CD14-positive monocyte (primary cell): ENCODE results near the gene SPTBN2. TPM values are rescaled to one million over a fixed set of nuclear protein-coding genes. Genes with fewer than 3 reads are reported as not detected.

ENCODE experiments used
- DNase-seq, 3 donors: peaks; one replicate each; pipeline ENCODE4 v3.0.0-alpha.2; 2011 to 2022
- H2AFZ ChIP-seq: 2 replicates; pipeline ENCODE4 v1.6.0; 2012; ENCODE audit warnings: mild to moderate bottlenecking, low read depth, low read length, inconsistent platforms; ENCODE audit not compliant: insufficient read depth, poor library complexity, severe bottlenecking
- H3K27ac ChIP-seq, 2 donors: 1 replicate in 1 of 2; 2 replicates in 1 of 2; pipeline ENCODE4 v1.5.1; 2012 to 2013; ENCODE audit warnings: low read length in 2 of 2, control low read depth in 1 of 2, inconsistent platforms in 1 of 2, low read depth in 1 of 2, mild to moderate bottlenecking in 1 of 2
- H3K27me3 ChIP-seq, 2 donors: one replicate each; pipeline versions ENCODE4 v1.6.0 to v1.6.1; 2011 to 2013; ENCODE audit warnings: low read length in 2 of 2; ENCODE audit not compliant: control insufficient read depth in 2 of 2, insufficient read depth in 2 of 2
- H3K36me3 ChIP-seq, 2 donors: replicated peaks in 1 of 2; 1 replicate in 1 of 2; 2 replicates in 1 of 2; pipeline versions ENCODE4 v1.5.1 to v1.6.1; 2012 to 2013; ENCODE audit warnings: low read length in 2 of 2, control low read depth in 1 of 2, inconsistent platforms in 1 of 2, mild to moderate bottlenecking in 1 of 2; ENCODE audit not compliant: insufficient read depth in 2 of 2, control insufficient read depth in 1 of 2
- H3K4me1 ChIP-seq, 2 donors: 1 replicate in 1 of 2; 2 replicates in 1 of 2; pipeline versions ENCODE4 v1.5.1 to v1.6.1; 2012 to 2013; ENCODE audit warnings: low read length in 2 of 2, control low read depth in 1 of 2, inconsistent platforms in 1 of 2, mild to moderate bottlenecking in 1 of 2, moderate library complexity in 1 of 2; ENCODE audit not compliant: insufficient read depth in 2 of 2, control insufficient read depth in 1 of 2
- H3K4me2 ChIP-seq: replicated peaks from 2 replicates; pipeline ENCODE3; 2012; ENCODE audit warnings: low read length, moderate library complexity, mild to moderate bottlenecking; ENCODE audit not compliant: poor library complexity, severe bottlenecking; ENCODE audit errors: extremely low read depth
- H3K4me3 ChIP-seq, 3 experiments: fragments of 200-600 bp in 1 of 3; sonication (generic) in 1 of 3; replicated peaks in 1 of 3; 1 replicate in 2 of 3; 2 replicates in 1 of 3; pipeline ENCODE4 v1.5.1; 2011 to 2013; ENCODE audit warnings: low read length in 3 of 3, mild to moderate bottlenecking in 3 of 3, control low read depth in 2 of 3, low read depth in 2 of 3, inconsistent platforms in 1 of 3, moderate library complexity in 1 of 3
- H3K79me2 ChIP-seq: 2 replicates; pipeline ENCODE4 v1.6.0; 2012; ENCODE audit warnings: mild to moderate bottlenecking, control low read depth, inconsistent platforms, low read length, moderate library complexity; ENCODE audit not compliant: insufficient read depth
- H3K9ac ChIP-seq: 2 replicates; pipeline ENCODE4 v1.6.0; 2017; ENCODE audit warnings: low read length, mild to moderate bottlenecking; ENCODE audit not compliant: insufficient read depth, poor library complexity, severe bottlenecking
- H3K9me3 ChIP-seq, 2 donors: replicated peaks in 1 of 2; 1 replicate in 1 of 2; 2 replicates in 1 of 2; pipeline versions ENCODE4 v1.5.1 to v1.6.1; 2012 to 2013; ENCODE audit warnings: low read length in 2 of 2, control low read depth in 1 of 2; ENCODE audit not compliant: control insufficient read depth in 1 of 2, insufficient read depth in 1 of 2
- H4K20me1 ChIP-seq: 2 replicates; pipeline ENCODE4 v1.6.0; 2012; ENCODE audit warnings: mild to moderate bottlenecking, low read length, control low read depth, moderate library complexity; ENCODE audit not compliant: insufficient read depth
- H3K27ac Mint-ChIP-seq, 7 donors: one replicate each; pipeline ENCODE4 v1.8.0; 2020; ENCODE audit warnings: mild to moderate bottlenecking in 7 of 7, mixed read lengths in 7 of 7, moderate library complexity in 6 of 7, inconsistent platforms in 2 of 7
- H3K27me3 Mint-ChIP-seq, 3 donors: one replicate each; pipeline ENCODE4 v1.8.0; 2021 to 2022; ENCODE audit warnings: low read depth in 3 of 3, mild to moderate bottlenecking in 3 of 3, mixed read lengths in 3 of 3, moderate library complexity in 3 of 3, inconsistent platforms in 1 of 3
- H3K36me3 Mint-ChIP-seq, 2 donors: one replicate each; pipeline ENCODE4 v1.8.0; 2020; ENCODE audit warnings: mixed read lengths in 2 of 2, inconsistent platforms in 1 of 2, mild to moderate bottlenecking in 1 of 2
- H3K4me1 Mint-ChIP-seq: one replicate; pipeline ENCODE4 v1.8.0; 2020; ENCODE audit warnings: mild to moderate bottlenecking, mixed read lengths
- H3K4me3 Mint-ChIP-seq, 2 donors: one replicate each; pipeline ENCODE4 v1.8.0; 2020; ENCODE audit warnings: mild to moderate bottlenecking in 2 of 2, mixed read lengths in 2 of 2, moderate library complexity in 1 of 2
- H3K9me3 Mint-ChIP-seq, 7 donors: one replicate each; pipeline ENCODE4 v1.8.0; 2020 to 2022; ENCODE audit warnings: mixed read lengths in 7 of 7, mild to moderate bottlenecking in 6 of 7, moderate library complexity in 6 of 7, inconsistent platforms in 2 of 7
- WGBS: methylation state at CpG from one replicate; pipeline ENCODE4 v1.1.5; 2013; ENCODE audit warnings: missing lambda C conversion rate; ENCODE audit not compliant: insufficient coverage; 5-methylcytosine and 5-hydroxymethylcytosine counted together
- intact Hi-C, 2 donors: fragments of 100-400 bp; cut with micrococcal nuclease; formaldehyde crosslinking; loops; one replicate each; pipeline versions ENCODE4 v1.15.0 to v1.15.1; 2023
- polyA plus RNA-seq, 3 donors: library from polyadenylated mRNA; depleted of rRNA in 1 of 3; unstranded in 2 of 3; stranded (reverse) in 1 of 3; fragments of 300-500 nt in 2 of 3; fragments of >200 nt in 1 of 3; fragmentation: Illumina TruSeq in 2 of 3; gene quantifications; 1 replicate in 2 of 3; 2 replicates in 1 of 3; pipeline ENCODE4 v1.2.3, GENCODE V29; 2012 to 2021
- TF ChIP-seq, protein P1 (sequence below): fragments of 200-600 bp; IDR thresholded peaks from one replicate; pipeline ENCODE4 v1.8.0; 2022; ENCODE audit warnings: antibody characterized with exemption, mild to moderate bottlenecking

The SPTBN2 gene
- polyA plus RNA-seq, 3 donors: not detected

DNA sequence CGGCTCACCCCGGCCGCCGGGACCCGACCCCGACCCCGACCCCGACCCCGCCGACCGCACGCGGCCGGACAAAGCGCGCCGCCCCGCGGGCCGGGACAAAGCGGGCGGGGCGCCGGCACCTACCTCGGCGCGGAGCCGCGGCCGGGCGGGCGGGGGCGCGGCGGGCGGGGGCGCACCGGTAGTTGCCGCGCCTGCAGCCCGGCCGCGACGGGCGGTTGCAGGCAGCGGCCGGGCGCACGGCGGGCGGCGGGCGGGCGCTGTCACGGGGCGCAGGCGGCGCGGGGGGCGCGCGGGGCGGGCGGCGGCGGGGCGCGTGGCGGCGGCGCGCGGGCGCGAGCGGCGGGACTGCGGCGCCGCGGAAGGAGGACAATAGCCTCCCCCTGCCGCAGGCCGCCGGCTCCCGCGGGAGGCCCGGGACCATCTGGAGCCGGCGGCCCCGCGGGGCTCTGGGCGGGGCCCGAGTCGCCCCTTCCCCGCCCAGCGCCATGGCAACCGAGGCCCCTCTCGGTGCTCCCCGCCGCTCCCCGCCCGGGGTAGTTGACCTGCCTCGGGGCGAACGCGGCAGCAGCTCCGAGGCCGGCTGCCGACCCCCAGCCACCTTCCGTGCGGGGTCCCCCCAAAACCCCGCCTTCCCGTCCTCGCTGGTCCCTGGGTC, 851 bp downstream of the SPTBN2 start:
- under 1% methylated on average over 112 of the region's 114 CpGs for WGBS
- Histone ChIP-seq H3K4me2 (peak overlapping the region; percentile 67), H3K36me3 (no peaks in the 10 kb centered on the region), H3K79me2 (no peaks in the 10 kb centered on the region), H3K9me3 (peaks cover 0 to 32% of the 10 kb centered on the region in 2 donors), H3K27me3 (peaks cover 71 to 74% of the 10 kb centered on the region in 2 donors), H3K4me1 (peaks cover 6 to 10% of the 10 kb centered on the region in 2 donors), H2AFZ (peak overlapping the region; percentile 31), H3K4me3 (no peak overlapping the region), H3K27ac (no peak overlapping the region), H3K9ac (no peak overlapping the region), H4K20me1 (no peaks in the 10 kb centered on the region)
- Mint-ChIP-seq H3K36me3 (peaks cover 5 to 7% of the 10 kb centered on the region in 2 donors), H3K4me3 (peak overlapping the region; percentile 80 to 88), H3K4me1 (peaks cover 11% of the 10 kb centered on the region), H3K27me3 (peaks cover 69 to 84% (median 82%) of the 10 kb centered on the region in 3 donors), H3K9me3 (peaks cover 2 to 23% (median 17%) of the 10 kb centered on the region in 7 donors), H3K27ac (peak overlapping the region in 1 of 7 donors; percentile 77)
- TF ChIP-seq, protein P1, sequence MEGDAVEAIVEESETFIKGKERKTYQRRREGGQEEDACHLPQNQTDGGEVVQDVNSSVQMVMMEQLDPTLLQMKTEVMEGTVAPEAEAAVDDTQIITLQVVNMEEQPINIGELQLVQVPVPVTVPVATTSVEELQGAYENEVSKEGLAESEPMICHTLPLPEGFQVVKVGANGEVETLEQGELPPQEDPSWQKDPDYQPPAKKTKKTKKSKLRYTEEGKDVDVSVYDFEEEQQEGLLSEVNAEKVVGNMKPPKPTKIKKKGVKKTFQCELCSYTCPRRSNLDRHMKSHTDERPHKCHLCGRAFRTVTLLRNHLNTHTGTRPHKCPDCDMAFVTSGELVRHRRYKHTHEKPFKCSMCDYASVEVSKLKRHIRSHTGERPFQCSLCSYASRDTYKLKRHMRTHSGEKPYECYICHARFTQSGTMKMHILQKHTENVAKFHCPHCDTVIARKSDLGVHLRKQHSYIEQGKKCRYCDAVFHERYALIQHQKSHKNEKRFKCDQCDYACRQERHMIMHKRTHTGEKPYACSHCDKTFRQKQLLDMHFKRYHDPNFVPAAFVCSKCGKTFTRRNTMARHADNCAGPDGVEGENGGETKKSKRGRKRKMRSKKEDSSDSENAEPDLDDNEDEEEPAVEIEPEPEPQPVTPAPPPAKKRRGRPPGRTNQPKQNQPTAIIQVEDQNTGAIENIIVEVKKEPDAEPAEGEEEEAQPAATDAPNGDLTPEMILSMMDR: no peak
- intact Hi-C loops: no loop called here
- DNase-seq: no peak

DNA sequence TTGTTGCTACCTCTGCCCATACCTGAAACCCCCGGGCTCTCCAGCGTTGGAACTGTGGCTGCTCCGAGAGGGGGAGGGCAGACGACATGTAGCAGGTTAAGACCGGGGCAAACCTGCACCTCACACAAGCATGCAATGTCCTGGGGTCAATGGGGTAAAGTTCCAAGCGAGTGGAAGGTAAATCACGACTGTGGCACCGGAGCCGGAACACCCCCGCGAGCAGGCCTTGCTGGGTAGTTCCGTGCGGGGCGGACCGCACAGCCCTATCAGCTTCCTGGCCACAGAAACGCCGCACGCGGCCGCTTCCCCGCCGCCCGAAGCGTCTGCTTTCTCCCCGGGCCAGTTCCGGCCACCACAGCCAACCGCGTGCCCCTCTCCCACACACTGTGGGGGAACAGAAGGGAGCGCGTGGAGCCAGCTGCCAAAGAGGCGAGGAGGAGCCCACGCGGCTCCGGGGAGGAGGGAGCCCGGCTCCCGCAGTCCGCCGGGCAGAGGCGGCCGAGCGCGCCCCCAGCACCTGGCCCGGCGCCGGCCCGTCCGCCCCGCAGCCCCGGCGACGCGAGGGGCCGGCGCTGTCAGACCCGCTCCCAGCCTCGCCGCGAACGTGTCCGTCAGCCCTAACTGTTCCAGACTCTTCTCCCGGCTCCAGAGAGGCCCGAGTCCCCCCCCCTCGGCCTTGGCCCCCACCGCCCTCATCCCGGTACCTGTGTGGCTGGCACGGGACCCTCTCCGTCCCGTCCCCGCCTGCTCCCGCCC, 1.6 kb downstream of the SPTBN2 start:
- TF ChIP-seq, protein P1: no peak
- peak overlapping the region; percentile 56 to 84 for H3K4me3 Mint-ChIP-seq
- Histone ChIP-seq H3K4me2 (peak overlapping the region; percentile 67), H3K27me3 (peaks cover 71 to 78% of the 10 kb centered on the region in 2 donors), H3K4me1 (peaks cover 6 to 10% of the 10 kb centered on the region in 2 donors), H2AFZ (peak overlapping the region; percentile 63), H4K20me1 (no peaks in the 10 kb centered on the region), H3K36me3 (no peaks in the 10 kb centered on the region), H3K9ac (no peak overlapping the region), H3K27ac (no peak overlapping the region), H3K79me2 (no peaks in the 10 kb centered on the region), H3K9me3 (peaks cover 0 to 30% of the 10 kb centered on the region in 2 donors), H3K4me3 (peak overlapping the region in 1 of 3 experiments; percentile 60)
- under 1% methylated on average over 60 of the region's 70 CpGs for WGBS
- H3K27me3 Mint-ChIP-seq: peaks cover 66 to 84% (median 75%) of the 10 kb centered on the region in 3 donors
- intact Hi-C loops: no loop called here
- peaks cover 0 to 24% (median 12%) of the 10 kb centered on the region in 7 donors for H3K9me3 Mint-ChIP-seq
- no peak overlapping the region for H3K27ac Mint-ChIP-seq
- DNase-seq: peak; percentile 2 to 18 (median 8)
- peaks cover 5 to 7% of the 10 kb centered on the region in 2 donors for H3K36me3 Mint-ChIP-seq
- peaks cover 11% of the 10 kb centered on the region for H3K4me1 Mint-ChIP-seq
